SK-N-SH treated with all-trans-retinoic acid at 6 μM for 48 hours (cell line): ENCODE results near the gene WDR20.

ENCODE experiments used
- OSR1 ChIP-seq: fragments of 250-450 bp; sonication (Bioruptor Pico); IDR thresholded peaks from 2 replicates; pipeline ENCODE4 v1.8.0; 2022; ENCODE audit warnings: moderate library complexity, mild to moderate bottlenecking, inconsistent platforms
- PPARA ChIP-seq: fragments of 250-450 bp; sonication (Bioruptor Pico); IDR thresholded peaks from 2 replicates; pipeline ENCODE4 v1.5.0; 2020; ENCODE audit warnings: mild to moderate bottlenecking, borderline replicate concordance
- RARB ChIP-seq: fragments of 250-450 bp; sonication (Bioruptor Pico); IDR thresholded peaks from 2 replicates; pipeline ENCODE4 v1.8.0; 2021; ENCODE audit warnings: mild to moderate bottlenecking, moderate library complexity
- ZFP3 ChIP-seq: fragments of 250-450 bp; sonication (Bioruptor Pico); IDR thresholded peaks from 2 replicates; pipeline ENCODE4 v1.5.0; 2020; ENCODE audit warnings: mild to moderate bottlenecking, moderate library complexity
- ZFP30 ChIP-seq: fragments of 450-650 bp; formaldehyde crosslinking; IDR thresholded peaks from 2 replicates; pipeline ENCODE4 v1.5.0; 2022; ENCODE audit warnings: mild to moderate bottlenecking, moderate library complexity
- ZNF70 ChIP-seq: fragments of 450-650 bp; formaldehyde crosslinking; IDR thresholded peaks from 2 replicates; pipeline ENCODE4 v1.5.0; 2020; ENCODE audit warnings: mild to moderate bottlenecking, moderate library complexity
- ZNF8 ChIP-seq: fragments of 450-650 bp; formaldehyde crosslinking; IDR thresholded peaks from 2 replicates; pipeline ENCODE4 v1.5.0; 2020; ENCODE audit warnings: mild to moderate bottlenecking, moderate library complexity
- TF ChIP-seq, protein P1 (sequence below): fragments of 250-450 bp; sonication (Bioruptor Pico); IDR thresholded peaks from 2 replicates; pipeline ENCODE4 v1.8.0; 2020; ENCODE audit warnings: mild to moderate bottlenecking, moderate library complexity, borderline replicate concordance
- TF ChIP-seq, protein P2 (sequence below): fragments of 250-450 bp; sonication (Bioruptor Pico); IDR thresholded peaks from 2 replicates; pipeline ENCODE4 v1.5.1; 2020; ENCODE audit warnings: low read depth, mild to moderate bottlenecking, moderate library complexity
- TF ChIP-seq, protein P3 (sequence below): fragments of 250-450 bp; sonication (Bioruptor Pico); IDR thresholded peaks from 2 replicates; pipeline ENCODE4 v1.5.1; 2021; ENCODE audit warnings: mild to moderate bottlenecking, moderate library complexity

DNA sequence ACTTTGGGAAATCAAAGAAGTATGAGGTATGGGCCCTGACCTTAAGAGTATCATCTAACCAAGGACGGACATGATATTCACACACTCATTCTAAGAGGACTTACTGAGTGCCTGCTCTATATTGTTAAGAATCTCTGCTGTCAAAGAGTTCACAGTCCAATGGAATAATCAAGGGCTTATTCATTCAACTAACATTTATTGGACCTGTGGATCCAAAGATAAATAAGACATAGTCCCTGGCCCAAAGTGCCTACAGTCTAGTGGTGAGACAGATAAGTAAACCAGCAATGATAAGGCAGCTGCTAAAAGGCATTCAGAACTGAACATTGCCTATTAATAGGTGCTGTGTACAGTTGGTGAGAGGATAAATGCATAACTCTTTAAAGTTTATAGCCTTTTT, 11.0 kb downstream of the WDR20 start:
- TF ChIP-seq OSR1 (CRISPR knock-in tag) (no peak), RARB (CRISPR knock-in tag) (no peak), ZNF70 (CRISPR knock-in tag) (no peak), ZNF8 (CRISPR knock-in tag) (no peak), PPARA (CRISPR knock-in tag) (no peak), ZFP30 (CRISPR knock-in tag) (no peak), ZFP3 (CRISPR knock-in tag) (no peak)
- TF ChIP-seq, protein P1, sequence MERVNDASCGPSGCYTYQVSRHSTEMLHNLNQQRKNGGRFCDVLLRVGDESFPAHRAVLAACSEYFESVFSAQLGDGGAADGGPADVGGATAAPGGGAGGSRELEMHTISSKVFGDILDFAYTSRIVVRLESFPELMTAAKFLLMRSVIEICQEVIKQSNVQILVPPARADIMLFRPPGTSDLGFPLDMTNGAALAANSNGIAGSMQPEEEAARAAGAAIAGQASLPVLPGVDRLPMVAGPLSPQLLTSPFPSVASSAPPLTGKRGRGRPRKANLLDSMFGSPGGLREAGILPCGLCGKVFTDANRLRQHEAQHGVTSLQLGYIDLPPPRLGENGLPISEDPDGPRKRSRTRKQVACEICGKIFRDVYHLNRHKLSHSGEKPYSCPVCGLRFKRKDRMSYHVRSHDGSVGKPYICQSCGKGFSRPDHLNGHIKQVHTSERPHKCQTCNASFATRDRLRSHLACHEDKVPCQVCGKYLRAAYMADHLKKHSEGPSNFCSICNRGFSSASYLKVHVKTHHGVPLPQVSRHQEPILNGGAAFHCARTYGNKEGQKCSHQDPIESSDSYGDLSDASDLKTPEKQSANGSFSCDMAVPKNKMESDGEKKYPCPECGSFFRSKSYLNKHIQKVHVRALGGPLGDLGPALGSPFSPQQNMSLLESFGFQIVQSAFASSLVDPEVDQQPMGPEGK (CRISPR knock-in tag) = no peak
- TF ChIP-seq, protein P2, sequence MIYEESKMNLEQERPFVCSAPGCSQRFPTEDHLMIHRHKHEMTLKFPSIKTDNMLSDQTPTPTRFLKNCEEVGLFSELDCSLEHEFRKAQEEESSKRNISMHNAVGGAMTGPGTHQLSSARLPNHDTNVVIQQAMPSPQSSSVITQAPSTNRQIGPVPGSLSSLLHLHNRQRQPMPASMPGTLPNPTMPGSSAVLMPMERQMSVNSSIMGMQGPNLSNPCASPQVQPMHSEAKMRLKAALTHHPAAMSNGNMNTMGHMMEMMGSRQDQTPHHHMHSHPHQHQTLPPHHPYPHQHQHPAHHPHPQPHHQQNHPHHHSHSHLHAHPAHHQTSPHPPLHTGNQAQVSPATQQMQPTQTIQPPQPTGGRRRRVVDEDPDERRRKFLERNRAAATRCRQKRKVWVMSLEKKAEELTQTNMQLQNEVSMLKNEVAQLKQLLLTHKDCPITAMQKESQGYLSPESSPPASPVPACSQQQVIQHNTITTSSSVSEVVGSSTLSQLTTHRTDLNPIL = no peak
- TF ChIP-seq, protein P3, sequence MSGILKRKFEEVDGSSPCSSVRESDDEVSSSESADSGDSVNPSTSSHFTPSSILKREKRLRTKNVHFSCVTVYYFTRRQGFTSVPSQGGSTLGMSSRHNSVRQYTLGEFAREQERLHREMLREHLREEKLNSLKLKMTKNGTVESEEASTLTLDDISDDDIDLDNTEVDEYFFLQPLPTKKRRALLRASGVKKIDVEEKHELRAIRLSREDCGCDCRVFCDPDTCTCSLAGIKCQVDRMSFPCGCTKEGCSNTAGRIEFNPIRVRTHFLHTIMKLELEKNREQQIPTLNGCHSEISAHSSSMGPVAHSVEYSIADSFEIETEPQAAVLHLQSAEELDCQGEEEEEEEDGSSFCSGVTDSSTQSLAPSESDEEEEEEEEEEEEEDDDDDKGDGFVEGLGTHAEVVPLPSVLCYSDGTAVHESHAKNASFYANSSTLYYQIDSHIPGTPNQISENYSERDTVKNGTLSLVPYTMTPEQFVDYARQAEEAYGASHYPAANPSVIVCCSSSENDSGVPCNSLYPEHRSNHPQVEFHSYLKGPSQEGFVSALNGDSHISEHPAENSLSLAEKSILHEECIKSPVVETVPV (CRISPR knock-in tag) = no peak
